ENCODE results near the gene HPSE.

DNA sequence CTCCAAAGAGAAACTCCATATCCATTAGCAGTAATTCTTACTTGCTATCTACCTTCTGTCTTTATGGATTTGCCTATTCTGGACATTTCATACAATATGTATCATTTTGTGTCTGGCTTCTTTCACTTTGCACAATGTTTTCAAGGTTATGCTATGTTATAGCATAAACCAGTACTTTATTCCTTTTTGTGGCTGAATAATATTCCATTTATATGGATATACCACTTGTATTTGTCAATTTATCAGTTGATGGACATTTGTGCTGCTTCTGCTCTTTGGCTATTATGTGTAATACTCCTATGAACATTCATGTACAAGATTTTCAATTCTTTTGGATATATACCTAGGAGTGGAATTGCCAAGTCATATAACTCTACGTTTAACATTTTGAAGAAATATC, 18.9 kb upstream of the HPSE start:
- no peak for TF ChIP-seq ZNF778 (CRISPR knock-in tag; IDR thresholded peaks at IDR 0.05)
- TF ChIP-seq TOE1 (IDR thresholded peaks at IDR 0.05; ENCODE audit: borderline replicate concordance) = no peak
- TF ChIP-seq TOE1 (CRISPR knock-in tag; IDR thresholded peaks at IDR 0.05; ENCODE audit: borderline replicate concordance, low read depth) = no peak
- no peak for TF ChIP-seq CHD1 (IDR thresholded peaks at IDR 0.05; ENCODE audit: low read length)

Measured in K562 (cell line).